Measurements from ENCODE around the gene AGER. TPM values are rescaled to one million over a fixed set of nuclear protein-coding genes. Genes with fewer than 3 reads are reported as not detected.
A peak's percentile ranks its signal among the peaks of the same experiment; 100 is the strongest.

AGER gene
- total and polyA plus RNA-seq, 9 of the 15 experiments (the other 6 are each of a cell fraction or from before 2014, with no cell fraction given), result 1.2 to 11.5 (median 4.1) TPM

DNA sequence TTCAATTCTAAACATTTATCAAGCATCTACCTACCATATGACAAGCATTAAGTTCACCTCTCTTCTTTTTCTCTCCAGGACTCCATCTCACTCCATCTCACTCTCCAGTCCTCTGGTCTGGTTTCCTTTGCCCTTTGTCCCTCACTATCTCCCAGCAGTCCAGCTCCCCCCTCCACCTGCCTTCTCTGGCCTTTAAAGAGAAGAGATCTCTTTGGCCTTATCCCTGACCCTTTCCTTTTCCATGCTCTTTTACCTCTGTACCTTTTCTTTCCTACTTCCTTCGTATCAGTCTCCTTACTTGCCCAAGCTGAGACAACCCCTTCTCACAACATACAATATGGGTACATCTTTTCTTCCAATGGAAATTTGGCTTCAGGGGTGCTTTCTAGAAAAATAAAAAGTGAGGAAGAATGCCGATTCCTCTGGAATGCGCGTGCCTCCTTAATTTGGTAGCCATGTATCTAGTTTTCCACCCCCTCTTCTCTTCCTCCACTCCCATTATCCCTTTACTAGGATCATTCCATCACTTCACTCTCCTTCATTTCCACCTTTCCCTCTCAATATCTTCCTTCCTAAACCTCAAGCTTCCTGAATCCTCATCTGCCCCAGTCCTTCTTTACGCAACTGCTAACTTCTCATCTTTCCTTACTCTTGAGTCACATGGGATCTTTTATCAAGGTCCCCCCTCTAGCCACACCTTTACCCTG, 7.4 kb downstream of the AGER start (continued):
- TF ChIP-seq, protein P1, sequence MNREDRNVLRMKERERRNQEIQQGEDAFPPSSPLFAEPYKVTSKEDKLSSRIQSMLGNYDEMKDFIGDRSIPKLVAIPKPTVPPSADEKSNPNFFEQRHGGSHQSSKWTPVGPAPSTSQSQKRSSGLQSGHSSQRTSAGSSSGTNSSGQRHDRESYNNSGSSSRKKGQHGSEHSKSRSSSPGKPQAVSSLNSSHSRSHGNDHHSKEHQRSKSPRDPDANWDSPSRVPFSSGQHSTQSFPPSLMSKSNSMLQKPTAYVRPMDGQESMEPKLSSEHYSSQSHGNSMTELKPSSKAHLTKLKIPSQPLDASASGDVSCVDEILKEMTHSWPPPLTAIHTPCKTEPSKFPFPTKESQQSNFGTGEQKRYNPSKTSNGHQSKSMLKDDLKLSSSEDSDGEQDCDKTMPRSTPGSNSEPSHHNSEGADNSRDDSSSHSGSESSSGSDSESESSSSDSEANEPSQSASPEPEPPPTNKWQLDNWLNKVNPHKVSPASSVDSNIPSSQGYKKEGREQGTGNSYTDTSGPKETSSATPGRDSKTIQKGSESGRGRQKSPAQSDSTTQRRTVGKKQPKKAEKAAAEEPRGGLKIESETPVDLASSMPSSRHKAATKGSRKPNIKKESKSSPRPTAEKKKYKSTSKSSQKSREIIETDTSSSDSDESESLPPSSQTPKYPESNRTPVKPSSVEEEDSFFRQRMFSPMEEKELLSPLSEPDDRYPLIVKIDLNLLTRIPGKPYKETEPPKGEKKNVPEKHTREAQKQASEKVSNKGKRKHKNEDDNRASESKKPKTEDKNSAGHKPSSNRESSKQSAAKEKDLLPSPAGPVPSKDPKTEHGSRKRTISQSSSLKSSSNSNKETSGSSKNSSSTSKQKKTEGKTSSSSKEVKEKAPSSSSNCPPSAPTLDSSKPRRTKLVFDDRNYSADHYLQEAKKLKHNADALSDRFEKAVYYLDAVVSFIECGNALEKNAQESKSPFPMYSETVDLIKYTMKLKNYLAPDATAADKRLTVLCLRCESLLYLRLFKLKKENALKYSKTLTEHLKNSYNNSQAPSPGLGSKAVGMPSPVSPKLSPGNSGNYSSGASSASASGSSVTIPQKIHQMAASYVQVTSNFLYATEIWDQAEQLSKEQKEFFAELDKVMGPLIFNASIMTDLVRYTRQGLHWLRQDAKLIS (CRISPR knock-in tag; IDR thresholded peaks at IDR 0.05), result no peak; the same call in 1 of the 2 replicates
- TF ChIP-seq SMAD3 (CRISPR knock-in tag; conservative IDR thresholded peaks at IDR 0.05) (no peak), CREBBP (IDR thresholded peaks at IDR 0.05; ENCODE audit: low read depth, low read length) (no peak), IFI16 (CRISPR knock-in tag; IDR thresholded peaks at IDR 0.05) (no peak), KAT7 (CRISPR knock-in tag; IDR thresholded peaks at IDR 0.05; ENCODE audit: borderline replicate concordance) (no peak), MTA1 (IDR thresholded peaks at IDR 0.05; ENCODE audit: borderline replicate concordance) (peak; percentile 57; the same call in 1 of the 2 replicates), KLF16 (IDR thresholded peaks at IDR 0.05) (no peak), SIRT6 (IDR thresholded peaks at IDR 0.05; ENCODE audit: low read depth, low read length) (no peak), PCBP1 (IDR thresholded peaks at IDR 0.05; ENCODE audit: low read depth, low read length, poor library complexity, severe bottlenecking) (no peak), ZBTB7A (IDR thresholded peaks at IDR 0.05; ENCODE audit: borderline replicate concordance, control insufficient read depth, low read depth, low read length) (no peak), FOXJ2 (tag; IDR thresholded peaks at IDR 0.05) (no peak), OTX1 (CRISPR knock-in tag; IDR thresholded peaks at IDR 0.05) (peak; percentile 95), KDM2B (CRISPR knock-in tag; IDR thresholded peaks at IDR 0.05) (no peak), BCL6 (CRISPR knock-in tag; IDR thresholded peaks at IDR 0.05) (no peak), PTBP1 (IDR thresholded peaks at IDR 0.05; ENCODE audit: low read depth, low read length) (no peak)
- TF ChIP-seq, protein P2, sequence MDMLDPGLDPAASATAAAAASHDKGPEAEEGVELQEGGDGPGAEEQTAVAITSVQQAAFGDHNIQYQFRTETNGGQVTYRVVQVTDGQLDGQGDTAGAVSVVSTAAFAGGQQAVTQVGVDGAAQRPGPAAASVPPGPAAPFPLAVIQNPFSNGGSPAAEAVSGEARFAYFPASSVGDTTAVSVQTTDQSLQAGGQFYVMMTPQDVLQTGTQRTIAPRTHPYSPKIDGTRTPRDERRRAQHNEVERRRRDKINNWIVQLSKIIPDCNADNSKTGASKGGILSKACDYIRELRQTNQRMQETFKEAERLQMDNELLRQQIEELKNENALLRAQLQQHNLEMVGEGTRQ (CRISPR knock-in tag; IDR thresholded peaks at IDR 0.05), result no peak; the same call in none of the 2 replicates
- TF ChIP-seq, protein P3, sequence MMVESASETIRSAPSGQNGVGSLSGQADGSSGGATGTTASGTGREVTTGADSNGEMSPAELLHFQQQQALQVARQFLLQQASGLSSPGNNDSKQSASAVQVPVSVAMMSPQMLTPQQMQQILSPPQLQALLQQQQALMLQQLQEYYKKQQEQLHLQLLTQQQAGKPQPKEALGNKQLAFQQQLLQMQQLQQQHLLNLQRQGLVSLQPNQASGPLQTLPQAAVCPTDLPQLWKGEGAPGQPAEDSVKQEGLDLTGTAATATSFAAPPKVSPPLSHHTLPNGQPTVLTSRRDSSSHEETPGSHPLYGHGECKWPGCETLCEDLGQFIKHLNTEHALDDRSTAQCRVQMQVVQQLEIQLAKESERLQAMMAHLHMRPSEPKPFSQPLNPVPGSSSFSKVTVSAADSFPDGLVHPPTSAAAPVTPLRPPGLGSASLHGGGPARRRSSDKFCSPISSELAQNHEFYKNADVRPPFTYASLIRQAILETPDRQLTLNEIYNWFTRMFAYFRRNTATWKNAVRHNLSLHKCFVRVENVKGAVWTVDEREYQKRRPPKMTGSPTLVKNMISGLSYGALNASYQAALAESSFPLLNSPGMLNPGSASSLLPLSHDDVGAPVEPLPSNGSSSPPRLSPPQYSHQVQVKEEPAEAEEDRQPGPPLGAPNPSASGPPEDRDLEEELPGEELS (CRISPR knock-in tag; IDR thresholded peaks at IDR 0.05; ENCODE audit: borderline replicate concordance), result no peak
- TF ChIP-seq, protein P4, sequence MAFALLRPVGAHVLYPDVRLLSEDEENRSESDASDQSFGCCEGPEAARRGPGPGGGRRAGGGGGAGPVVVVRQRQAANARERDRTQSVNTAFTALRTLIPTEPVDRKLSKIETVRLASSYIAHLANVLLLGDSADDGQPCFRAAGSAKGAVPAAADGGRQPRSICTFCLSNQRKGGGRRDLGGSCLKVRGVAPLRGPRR (CRISPR knock-in tag; IDR thresholded peaks at IDR 0.05), result 0 out of 2 replicates have a peak, but pooled peaks have one; percentile 19
- TF ChIP-seq, protein P5, sequence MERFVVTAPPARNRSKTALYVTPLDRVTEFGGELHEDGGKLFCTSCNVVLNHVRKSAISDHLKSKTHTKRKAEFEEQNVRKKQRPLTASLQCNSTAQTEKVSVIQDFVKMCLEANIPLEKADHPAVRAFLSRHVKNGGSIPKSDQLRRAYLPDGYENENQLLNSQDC (CRISPR knock-in tag; IDR thresholded peaks at IDR 0.05), result no peak
